ENCODE measurements around the gene AKR1C4.

DNA sequence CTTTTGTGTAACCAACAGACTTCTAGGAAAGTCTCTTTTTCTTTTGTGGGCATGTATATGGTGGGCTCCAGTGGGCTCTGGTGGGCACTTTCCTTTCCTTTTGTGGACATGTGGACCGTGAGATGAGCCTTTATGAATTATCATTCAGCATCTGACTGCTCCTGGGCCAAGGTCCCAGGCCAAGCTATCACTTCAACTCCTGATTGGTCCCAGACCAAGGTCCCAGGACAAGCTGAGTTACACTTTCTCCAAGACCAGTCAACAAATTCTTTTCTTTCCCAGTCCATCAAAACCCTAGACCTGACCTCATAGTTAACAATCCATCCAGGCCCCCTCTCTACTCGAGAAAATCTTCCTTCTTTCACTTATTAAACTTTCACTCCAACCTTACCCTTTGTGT lies 12.7 kb upstream of the AKR1C4 start:
- TF ChIP-seq, protein P1, sequence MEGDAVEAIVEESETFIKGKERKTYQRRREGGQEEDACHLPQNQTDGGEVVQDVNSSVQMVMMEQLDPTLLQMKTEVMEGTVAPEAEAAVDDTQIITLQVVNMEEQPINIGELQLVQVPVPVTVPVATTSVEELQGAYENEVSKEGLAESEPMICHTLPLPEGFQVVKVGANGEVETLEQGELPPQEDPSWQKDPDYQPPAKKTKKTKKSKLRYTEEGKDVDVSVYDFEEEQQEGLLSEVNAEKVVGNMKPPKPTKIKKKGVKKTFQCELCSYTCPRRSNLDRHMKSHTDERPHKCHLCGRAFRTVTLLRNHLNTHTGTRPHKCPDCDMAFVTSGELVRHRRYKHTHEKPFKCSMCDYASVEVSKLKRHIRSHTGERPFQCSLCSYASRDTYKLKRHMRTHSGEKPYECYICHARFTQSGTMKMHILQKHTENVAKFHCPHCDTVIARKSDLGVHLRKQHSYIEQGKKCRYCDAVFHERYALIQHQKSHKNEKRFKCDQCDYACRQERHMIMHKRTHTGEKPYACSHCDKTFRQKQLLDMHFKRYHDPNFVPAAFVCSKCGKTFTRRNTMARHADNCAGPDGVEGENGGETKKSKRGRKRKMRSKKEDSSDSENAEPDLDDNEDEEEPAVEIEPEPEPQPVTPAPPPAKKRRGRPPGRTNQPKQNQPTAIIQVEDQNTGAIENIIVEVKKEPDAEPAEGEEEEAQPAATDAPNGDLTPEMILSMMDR (IDR thresholded peaks at IDR 0.05): no peak
- TF ChIP-seq POLR2A (IDR thresholded peaks at IDR 0.05): no peak

All from adrenal gland (tissue), 5 donors.